Measurements from ENCODE around the gene PCDHA7.
"Not testable (repeated sequence)": the region's sequence is repeated elsewhere in the genome, so short reads cannot be mapped to it uniquely, and the experiment has no call there.

Gene PCDHA7

DNA sequence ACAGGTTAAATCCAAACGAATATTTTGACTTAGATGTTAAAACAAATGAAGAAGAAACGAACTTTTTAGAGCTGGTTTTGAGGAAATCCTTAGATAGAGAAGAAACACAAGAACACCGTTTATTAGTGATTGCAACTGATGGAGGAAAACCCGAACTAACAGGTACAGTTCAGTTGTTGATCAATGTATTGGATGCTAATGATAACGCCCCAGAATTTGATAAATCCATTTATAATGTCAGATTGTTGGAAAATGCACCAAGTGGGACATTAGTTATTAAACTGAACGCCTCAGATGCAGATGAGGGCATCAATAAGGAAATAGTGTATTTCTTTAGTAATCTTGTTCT lies 11.8 kb upstream of the PCDHA7 start:
- DNase-seq (ENCODE audit: low read depth) = no peak

DNA sequence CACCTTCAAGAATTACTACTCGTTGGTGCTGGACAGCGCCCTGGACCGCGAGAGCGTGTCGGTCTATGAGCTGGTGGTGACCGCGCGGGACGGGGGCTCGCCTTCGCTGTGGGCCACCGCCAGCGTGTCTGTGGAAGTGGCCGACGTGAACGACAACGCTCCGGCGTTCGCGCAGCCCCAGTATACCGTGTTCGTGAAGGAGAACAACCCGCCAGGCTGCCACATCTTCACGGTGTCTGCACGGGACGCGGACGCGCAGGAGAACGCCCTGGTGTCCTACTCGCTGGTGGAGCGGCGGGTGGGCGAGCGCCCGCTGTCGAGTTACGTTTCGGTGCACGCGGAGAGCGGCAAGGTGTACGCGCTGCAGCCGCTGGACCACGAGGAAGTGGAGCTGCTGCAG lies 11.1 kb upstream of the PCDHA7 start:
- not testable (repeated sequence) for DNase-seq (ENCODE audit: low read depth)

DNA sequence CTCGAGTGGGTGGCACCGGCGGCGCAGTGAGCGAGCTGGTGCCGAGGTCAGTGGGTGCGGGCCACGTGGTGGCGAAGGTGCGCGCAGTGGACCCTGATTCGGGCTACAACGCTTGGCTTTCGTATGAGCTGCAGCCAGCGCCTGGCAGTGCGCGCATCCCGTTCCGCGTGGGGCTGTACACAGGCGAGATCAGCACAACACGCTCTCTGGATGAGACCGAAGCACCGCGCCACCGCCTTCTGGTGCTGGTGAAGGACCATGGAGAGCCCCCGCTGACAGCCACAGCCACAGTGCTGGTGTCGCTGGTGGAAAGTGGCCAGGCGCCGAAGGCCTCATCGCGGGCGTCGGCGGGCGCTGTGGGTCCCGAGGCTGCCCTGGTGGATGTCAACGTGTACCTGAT lies 10.6 kb upstream of the PCDHA7 start:
- no peak for DNase-seq (ENCODE audit: low read depth)

DNA sequence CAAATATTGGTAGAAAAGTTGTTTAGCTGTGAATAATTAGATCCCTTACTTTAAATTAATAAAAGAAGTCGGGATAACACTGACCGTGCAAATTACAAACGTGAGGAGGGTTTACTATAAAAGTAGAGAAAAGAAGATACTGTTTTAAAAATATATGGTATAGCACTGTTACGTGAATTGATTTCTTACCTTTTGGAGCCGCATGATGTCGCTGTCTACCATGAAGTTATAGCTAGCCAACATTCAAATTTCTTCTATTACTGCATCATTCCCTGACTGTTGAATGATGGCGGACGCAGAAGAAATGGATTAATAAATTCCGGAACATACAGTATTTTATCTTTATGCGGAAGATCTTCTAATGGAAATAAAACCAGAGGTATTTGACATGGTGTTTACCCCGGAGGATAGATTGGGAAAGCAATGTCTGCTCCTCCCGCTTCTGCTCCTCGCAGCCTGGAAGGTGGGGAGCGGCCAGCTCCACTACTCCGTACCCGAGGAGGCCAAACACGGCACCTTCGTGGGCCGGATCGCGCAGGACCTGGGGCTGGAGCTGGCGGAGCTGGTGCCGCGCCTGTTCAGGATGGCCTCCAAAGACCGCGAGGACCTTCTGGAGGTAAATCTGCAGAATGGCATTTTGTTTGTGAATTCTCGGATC lies 6.2 kb upstream of the PCDHA7 start, which contains the start of gene PCDHA6:
Gene PCDHA6, plus strand, starts transcription at position 257 of the 658 bp plus-strand sequence. Its CDS starts 132 bp downstream, at position 389.
- DNase-seq (ENCODE audit: low read depth) = no peak

GRCh38 chr5:140828362-140828737 lies 5.7 kb upstream of the PCDHA7 start:
- DNase-seq (ENCODE audit: low read depth) = no peak

DNA sequence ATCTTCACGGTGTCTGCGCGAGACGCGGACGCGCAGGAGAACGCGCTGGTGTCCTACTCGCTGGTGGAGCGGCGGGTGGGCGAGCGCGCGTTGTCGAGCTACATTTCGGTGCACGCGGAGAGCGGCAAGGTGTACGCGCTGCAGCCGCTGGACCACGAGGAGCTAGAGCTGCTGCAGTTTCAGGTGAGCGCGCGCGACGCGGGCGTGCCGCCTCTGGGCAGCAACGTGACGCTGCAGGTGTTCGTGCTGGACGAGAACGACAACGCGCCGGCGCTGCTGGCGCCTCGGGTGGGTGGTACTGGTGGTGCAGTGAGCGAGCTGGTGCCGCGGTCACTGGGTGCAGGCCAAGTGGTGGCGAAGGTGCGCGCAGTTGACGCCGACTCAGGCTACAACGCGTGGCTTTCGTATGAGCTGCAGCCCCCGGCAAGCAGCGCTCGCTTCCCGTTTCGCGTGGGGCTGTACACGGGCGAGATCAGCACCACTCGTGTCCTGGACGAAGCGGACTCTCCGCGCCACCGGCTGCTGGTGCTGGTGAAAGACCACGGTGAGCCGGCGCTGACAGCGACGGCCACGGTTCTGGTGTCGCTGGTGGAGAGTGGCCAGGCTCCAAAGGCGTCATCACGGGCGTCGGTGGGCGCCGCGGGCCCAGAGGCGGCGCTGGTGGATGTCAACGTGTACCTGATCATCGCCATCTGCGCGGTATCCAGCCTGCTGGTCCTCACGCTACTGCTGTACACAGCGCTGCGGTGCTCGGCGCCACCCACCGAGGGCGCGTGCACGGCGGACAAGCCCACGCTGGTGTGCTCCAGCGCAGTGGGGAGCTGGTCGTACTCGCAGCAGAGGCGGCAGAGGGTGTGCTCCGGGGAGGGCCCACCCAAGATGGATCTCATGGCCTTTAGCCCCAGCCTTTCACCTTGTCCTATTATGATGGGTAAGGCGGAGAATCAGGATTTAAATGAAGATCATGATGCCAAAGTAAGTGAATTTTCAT lies 4.3 kb upstream of the PCDHA7 start:
- not testable (repeated sequence) for DNase-seq (ENCODE audit: low read depth)

GRCh38 chr5:140834439-140835008 lies 455 bp downstream of the PCDHA7 start:
- DNase-seq (ENCODE audit: low read depth) = not testable (repeated sequence)

GRCh38 chr5:140835622-140836510 lies 1.8 kb downstream of the PCDHA7 start:
- DNase-seq (ENCODE audit: low read depth) = no peak

GRCh38 chr5:140840978-140841962 lies 7.2 kb downstream of the PCDHA7 start, which contains the start of gene PCDHA8:
PCDHA8 (plus strand) TSS chr5:140841187; CDS start chr5:140841322, 135 bp downstream.
- DNase-seq (ENCODE audit: low read depth) = no peak

GRCh38 chr5:140842798-140843733 lies 9.0 kb downstream of the PCDHA7 start:
- DNase-seq (ENCODE audit: low read depth) = no peak

GRCh38 chr5:140848139-140849102 lies 14.4 kb downstream of the PCDHA7 start, which contains the start of gene PCDHA9:
PCDHA9 (plus strand) TSS chr5:140848382; CDS start chr5:140848496, 114 bp downstream.
- not testable (repeated sequence) for DNase-seq (ENCODE audit: low read depth)

DNA sequence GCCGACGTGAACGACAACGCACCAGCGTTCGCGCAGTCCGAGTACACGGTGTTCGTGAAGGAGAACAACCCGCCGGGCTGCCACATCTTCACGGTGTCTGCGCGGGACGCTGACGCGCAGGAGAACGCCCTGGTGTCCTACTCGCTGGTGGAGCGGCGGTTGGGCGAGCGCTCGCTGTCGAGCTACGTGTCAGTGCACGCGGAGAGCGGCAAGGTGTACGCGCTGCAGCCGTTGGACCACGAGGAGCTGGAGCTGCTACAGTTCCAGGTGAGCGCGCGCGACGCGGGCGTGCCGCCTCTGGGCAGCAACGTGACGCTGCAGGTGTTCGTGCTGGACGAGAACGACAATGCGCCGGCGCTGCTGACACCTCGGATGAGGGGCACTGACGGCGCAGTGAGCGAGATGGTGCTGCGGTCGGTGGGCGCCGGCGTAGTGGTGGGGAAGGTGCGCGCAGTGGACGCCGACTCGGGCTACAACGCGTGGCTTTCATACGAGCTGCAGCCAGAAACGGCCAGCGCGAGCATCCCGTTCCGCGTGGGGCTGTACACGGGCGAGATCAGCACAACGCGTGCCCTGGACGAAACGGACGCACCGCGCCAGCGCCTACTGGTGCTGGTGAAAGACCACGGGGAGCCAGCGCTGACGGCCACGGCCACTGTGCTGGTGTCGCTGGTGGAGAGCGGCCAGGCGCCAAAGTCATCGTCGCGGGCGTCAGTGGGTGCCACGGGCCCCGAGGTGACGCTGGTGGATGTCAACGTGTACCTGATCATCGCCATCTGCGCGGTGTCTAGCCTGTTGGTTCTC lies 16.0 kb downstream of the PCDHA7 start:
- DNase-seq (ENCODE audit: low read depth) = not testable (repeated sequence)

- DNase-seq (ENCODE audit: low read depth) = no peak
Measured at GRCh38 chr5:140855772-140856674, 22.0 kb downstream of the PCDHA7 start, which contains the start of gene PCDHA10. PCDHA10 (plus strand) TSS chr5:140855897; CDS start chr5:140856049, 152 bp downstream.

- DNase-seq (ENCODE audit: low read depth) = no peak
Measured at GRCh38 chr5:140857177-140857986, 23.3 kb downstream of the PCDHA7 start.

DNA sequence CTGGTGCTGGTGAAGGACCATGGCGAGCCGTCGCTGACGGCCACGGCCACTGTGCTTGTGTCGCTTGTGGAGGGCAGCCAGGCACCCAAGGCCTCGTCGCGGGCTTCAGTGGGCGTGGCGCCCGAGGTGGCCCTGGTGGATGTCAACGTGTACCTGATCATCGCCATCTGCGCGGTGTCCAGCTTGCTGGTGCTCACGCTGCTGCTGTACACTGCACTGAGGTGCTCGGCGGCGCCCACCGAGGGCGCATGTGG lies 23.8 kb downstream of the PCDHA7 start:
- DNase-seq (ENCODE audit: low read depth) = no peak
